ENCODE measurements around the gene COL13A1. TPM values are rescaled to one million over a fixed set of nuclear protein-coding genes. Genes with fewer than 3 reads are reported as not detected.

The COL13A1 gene
- total RNA-seq, 6 experiments from 2014 or later: 33.5 to 46.6 (median 38.1) TPM

DNA sequence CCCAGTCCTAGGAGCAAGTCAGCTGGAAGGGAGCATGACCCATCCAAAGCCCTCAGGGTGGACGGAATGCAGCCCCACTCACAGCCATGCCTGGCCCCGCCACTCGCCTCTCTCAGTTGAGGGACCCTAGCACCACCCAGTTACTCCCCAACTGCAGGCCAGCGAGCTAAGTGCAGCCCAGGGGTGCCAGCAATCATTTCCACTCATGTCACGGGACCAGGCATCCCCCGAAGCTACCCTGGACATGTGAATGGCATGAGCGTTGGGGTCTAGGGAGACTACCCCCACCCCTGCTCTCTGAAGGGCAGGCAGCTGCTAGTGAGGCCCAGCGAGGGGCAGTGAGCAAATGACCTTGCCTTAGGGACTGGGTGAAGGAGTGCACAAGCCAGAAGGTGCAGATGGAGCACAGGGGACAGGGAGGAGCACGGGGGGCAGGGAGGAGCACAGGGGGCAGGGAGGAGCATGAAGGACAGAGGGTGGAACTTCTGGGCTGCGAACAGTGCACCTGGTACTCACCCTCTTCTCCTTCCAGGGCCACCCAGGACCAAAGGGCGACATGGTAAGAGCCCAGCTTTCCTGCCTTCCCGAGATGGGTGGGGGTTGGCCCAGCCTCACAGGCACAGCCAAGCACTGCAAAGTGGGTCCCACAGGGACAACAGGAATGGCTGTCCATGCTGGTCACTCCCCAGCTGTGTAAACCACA lies 87.3 kb downstream of the COL13A1 start:
- 0 out of 2 replicates have a peak, but pooled peaks cover under 1% of the 10 kb centered on the region for H3K4me1 Mint-ChIP-seq (ENCODE audit: low read depth)
- peaks cover 5% of the 10 kb centered on the region for H3K27me3 Mint-ChIP-seq (ENCODE audit: insufficient read depth)
- H3K36me3 Mint-ChIP-seq (ENCODE audit: low read depth): peaks cover 6% of the 10 kb centered on the region
- DNase-seq: no peak
- TF ChIP-seq, protein P1, sequence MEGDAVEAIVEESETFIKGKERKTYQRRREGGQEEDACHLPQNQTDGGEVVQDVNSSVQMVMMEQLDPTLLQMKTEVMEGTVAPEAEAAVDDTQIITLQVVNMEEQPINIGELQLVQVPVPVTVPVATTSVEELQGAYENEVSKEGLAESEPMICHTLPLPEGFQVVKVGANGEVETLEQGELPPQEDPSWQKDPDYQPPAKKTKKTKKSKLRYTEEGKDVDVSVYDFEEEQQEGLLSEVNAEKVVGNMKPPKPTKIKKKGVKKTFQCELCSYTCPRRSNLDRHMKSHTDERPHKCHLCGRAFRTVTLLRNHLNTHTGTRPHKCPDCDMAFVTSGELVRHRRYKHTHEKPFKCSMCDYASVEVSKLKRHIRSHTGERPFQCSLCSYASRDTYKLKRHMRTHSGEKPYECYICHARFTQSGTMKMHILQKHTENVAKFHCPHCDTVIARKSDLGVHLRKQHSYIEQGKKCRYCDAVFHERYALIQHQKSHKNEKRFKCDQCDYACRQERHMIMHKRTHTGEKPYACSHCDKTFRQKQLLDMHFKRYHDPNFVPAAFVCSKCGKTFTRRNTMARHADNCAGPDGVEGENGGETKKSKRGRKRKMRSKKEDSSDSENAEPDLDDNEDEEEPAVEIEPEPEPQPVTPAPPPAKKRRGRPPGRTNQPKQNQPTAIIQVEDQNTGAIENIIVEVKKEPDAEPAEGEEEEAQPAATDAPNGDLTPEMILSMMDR (IDR thresholded peaks at IDR 0.05): no peak
- no peak overlapping the region for H3K4me3 Mint-ChIP-seq
- no peaks in the 10 kb centered on the region for H3K9me3 Mint-ChIP-seq
- no peak overlapping the region for H3K27ac Mint-ChIP-seq

- Mint-ChIP-seq H3K4me1 (ENCODE audit: low read depth) (no peaks in the 10 kb centered on the region; the same call in 1 of the 2 replicates), H3K36me3 (ENCODE audit: low read depth) (peaks cover 6% of the 10 kb centered on the region), H3K27ac (no peak overlapping the region), H3K27me3 (ENCODE audit: insufficient read depth) (peaks cover 5% of the 10 kb centered on the region), H3K9me3 (no peaks in the 10 kb centered on the region), H3K4me3 (no peak overlapping the region)
- TF ChIP-seq, protein P1 (IDR thresholded peaks at IDR 0.05): no peak
- DNase-seq: no peak
Measured at GRCh38 chr10:69890065-69890847, 88.5 kb downstream of the COL13A1 start.

GRCh38 chr10:69891057-69891617 lies 89.4 kb downstream of the COL13A1 start:
- H3K4me1 Mint-ChIP-seq (ENCODE audit: low read depth): peaks cover 9% of the 10 kb centered on the region; the same call in 1 of the 2 replicates
- no peak overlapping the region for H3K27ac Mint-ChIP-seq
- no peaks in the 10 kb centered on the region; the same call in 1 of the 2 replicates for H3K27me3 Mint-ChIP-seq (ENCODE audit: insufficient read depth)
- no peak overlapping the region for H3K4me3 Mint-ChIP-seq
- no peaks in the 10 kb centered on the region for H3K9me3 Mint-ChIP-seq
- TF ChIP-seq, protein P1 (IDR thresholded peaks at IDR 0.05): no peak
- peaks cover 11% of the 10 kb centered on the region for H3K36me3 Mint-ChIP-seq (ENCODE audit: low read depth)
- no peak for DNase-seq

GRCh38 chr10:69892406-69892805 lies 90.7 kb downstream of the COL13A1 start:
- DNase-seq: no peak
- TF ChIP-seq, protein P1 (IDR thresholded peaks at IDR 0.05): no peak
- Mint-ChIP-seq H3K27me3 (ENCODE audit: insufficient read depth) (no peaks in the 10 kb centered on the region; the same call in 1 of the 2 replicates), H3K27ac (no peak overlapping the region), H3K4me3 (no peak overlapping the region), H3K9me3 (no peaks in the 10 kb centered on the region), H3K36me3 (ENCODE audit: low read depth) (peaks cover 8% of the 10 kb centered on the region), H3K4me1 (ENCODE audit: low read depth) (peaks cover 13% of the 10 kb centered on the region; the same call in 1 of the 2 replicates)

- Mint-ChIP-seq H3K4me3 (no peak overlapping the region), H3K9me3 (no peaks in the 10 kb centered on the region), H3K27ac (no peak overlapping the region), H3K36me3 (ENCODE audit: low read depth) (peaks cover 6% of the 10 kb centered on the region; the same call in 1 of the 2 replicates), H3K27me3 (ENCODE audit: insufficient read depth) (no peaks in the 10 kb centered on the region; the same call in 1 of the 2 replicates), H3K4me1 (ENCODE audit: low read depth) (peaks cover 13% of the 10 kb centered on the region; the same call in 1 of the 2 replicates)
- DNase-seq: no peak
- TF ChIP-seq, protein P1 (IDR thresholded peaks at IDR 0.05): no peak
Measured at GRCh38 chr10:69892816-69893215, 91.1 kb downstream of the COL13A1 start.
